Bronchial epithelial cell (primary cell): ENCODE measurements around the gene AKAIN1. TPM values are rescaled to one million over a fixed set of nuclear protein-coding genes. Genes with fewer than 3 reads are reported as not detected.

Experiments used
- DNase-seq: peaks from one replicate; pipeline ENCODE4 v3.0.0-alpha.2; 2010; ENCODE audit warnings: low read depth
- FAIRE-seq: peaks from 2 replicates; lab custom pipeline; 2011; peaks lifted over from hg19 to GRCh38; lab: Jason Lieb, UNC
- H3K27me3 ChIP-seq: 2 replicates; pipeline ENCODE4 v1.5.1; 2011; ENCODE audit warnings: low read length; ENCODE audit not compliant: control insufficient read depth, insufficient read depth
- H3K36me3 ChIP-seq: 2 replicates; pipeline ENCODE4 v1.5.1; 2011; ENCODE audit warnings: low read length; ENCODE audit not compliant: control insufficient read depth, insufficient read depth
- H3K4me3 ChIP-seq: 2 replicates; pipeline ENCODE4 v1.5.1; 2011; ENCODE audit warnings: mild to moderate bottlenecking, low read depth, low read length, control low read depth
- CTCF ChIP-seq: IDR thresholded peaks from 2 replicates; pipeline ENCODE4 v1.5.1; 2011; ENCODE audit warnings: mild to moderate bottlenecking, moderate library complexity, low read length, control low read depth, inconsistent platforms; ENCODE audit not compliant: insufficient read depth, severe bottlenecking
- total RNA-seq: library from RNA; depleted of rRNA; stranded (reverse); fragments of >200 nt; gene quantifications from 2 replicates; pipeline ENCODE4 v1.2.1, GENCODE V29; 2014

The AKAIN1 gene
- total RNA-seq, 1 donor from 2014 or later: not detected

- DNase-seq (no peak), FAIRE-seq (no peak)
- Histone ChIP-seq H3K36me3 (no peaks in the 10 kb centered on the region), H3K27me3 (no peaks in the 10 kb centered on the region), H3K4me3 (no peak overlapping the region)
- TF ChIP-seq CTCF: no peak
Measured at GRCh38 chr18:5104246-5104645, 92.8 kb downstream of the AKAIN1 start.

DNA sequence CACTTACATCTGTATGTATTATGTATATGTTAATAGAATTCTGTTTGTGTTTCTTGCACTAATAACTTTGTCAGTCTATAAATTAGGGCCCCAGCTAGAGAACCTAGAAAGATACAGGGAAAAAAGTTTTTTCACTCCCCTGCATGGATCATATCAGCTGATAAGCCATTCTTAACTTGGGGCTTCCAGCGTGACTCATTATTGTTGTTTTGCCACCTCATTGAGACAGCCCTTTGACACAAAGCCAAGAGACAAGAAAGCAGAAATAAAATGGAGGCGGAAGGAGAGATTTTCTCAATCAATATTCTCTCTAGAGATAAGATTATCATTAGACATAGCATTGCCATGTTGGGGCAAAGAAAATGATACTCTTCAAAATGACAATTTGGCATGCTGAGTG lies 93.4 kb downstream of the AKAIN1 start:
- FAIRE-seq (no peak), DNase-seq (no peak)
- H3K36me3 ChIP-seq: no peaks in the 10 kb centered on the region
- no peak for TF ChIP-seq CTCF
- H3K4me3 ChIP-seq: no peak overlapping the region
- no peaks in the 10 kb centered on the region for H3K27me3 ChIP-seq

GRCh38 chr18:5103286-5103685 lies 93.8 kb downstream of the AKAIN1 start:
- no peak for FAIRE-seq
- no peaks in the 10 kb centered on the region for H3K27me3 ChIP-seq
- H3K4me3 ChIP-seq: no peak overlapping the region
- no peaks in the 10 kb centered on the region for H3K36me3 ChIP-seq
- no peak for DNase-seq
- TF ChIP-seq CTCF: no peak

GRCh38 chr18:5097116-5097703 lies 99.8 kb downstream of the AKAIN1 start:
- Histone ChIP-seq H3K27me3 (no peaks in the 10 kb centered on the region), H3K36me3 (no peaks in the 10 kb centered on the region), H3K4me3 (no peak overlapping the region)
- DNase-seq (peak; percentile 7), FAIRE-seq (no peak)
- TF ChIP-seq CTCF: no peak

GRCh38 chr18:5095239-5095638 lies 101.8 kb downstream of the AKAIN1 start:
- TF ChIP-seq CTCF: no peak
- Histone ChIP-seq H3K27me3 (no peaks in the 10 kb centered on the region), H3K4me3 (no peak overlapping the region), H3K36me3 (no peaks in the 10 kb centered on the region)
- DNase-seq: no peak
- FAIRE-seq: no peak

GRCh38 chr18:5093902-5094301 lies 103.2 kb downstream of the AKAIN1 start:
- no peak for DNase-seq
- Histone ChIP-seq H3K36me3 (no peaks in the 10 kb centered on the region), H3K27me3 (no peaks in the 10 kb centered on the region), H3K4me3 (no peak overlapping the region)
- no peak for FAIRE-seq
- TF ChIP-seq CTCF: no peak
